ENCODE measurements around the gene TSPAN8. TPM values are rescaled to one million over a fixed set of nuclear protein-coding genes. Genes with fewer than 3 reads are reported as not detected.

TSPAN8 gene
- total RNA-seq (not detected), polyA plus RNA-seq (not detected)

DNA sequence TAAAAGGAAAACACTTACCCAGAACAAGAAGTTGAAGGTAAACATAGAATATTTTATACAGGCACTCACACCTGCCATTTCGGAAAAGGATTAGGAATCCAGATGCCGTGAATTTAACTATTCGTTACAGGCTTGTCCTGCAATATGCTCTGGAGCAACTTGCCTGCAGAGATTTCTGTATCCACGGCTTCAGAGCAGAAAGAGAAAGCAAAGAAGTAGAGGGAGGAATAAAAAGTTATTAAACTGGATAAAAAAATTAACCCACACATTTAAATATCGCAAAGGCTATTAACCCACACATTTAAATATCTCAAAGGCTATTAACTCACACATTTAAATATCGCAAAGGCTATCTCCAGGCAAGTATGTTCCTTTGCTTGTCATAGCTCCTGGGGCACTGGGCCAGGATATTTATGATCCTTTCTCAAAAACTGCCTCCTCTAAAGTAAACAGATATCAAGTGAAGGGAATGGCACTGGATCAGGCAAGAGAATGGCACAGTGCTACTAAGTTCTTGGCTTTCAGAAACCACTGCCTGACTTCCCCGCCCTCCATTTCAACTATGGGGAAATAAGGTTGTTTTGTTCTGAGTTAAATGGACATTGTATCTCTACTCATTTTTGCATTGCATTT is at the start of gene TSPAN8:
Gene TSPAN8, minus strand, starts transcription at position 399 of the 633 bp plus-strand sequence. Its CDS starts 321 bp downstream, at position 78.
- ATAC-seq (ENCODE audit: low read depth in 2 of 2) = no peak
- Histone ChIP-seq H3K9me3 (ENCODE audit: control insufficient read depth in 2 of 2, low read length in 2 of 2) (no peaks in the 10 kb centered on the region), H3K36me3 (ENCODE audit: control insufficient read depth, insufficient read depth, low read length) (no peaks in the 10 kb centered on the region), H3K27me3 (ENCODE audit: control insufficient read depth, insufficient read depth, low read length) (no peaks in the 10 kb centered on the region), H3K27ac (ENCODE audit: insufficient read depth, low read length, poor library complexity, severe bottlenecking) (no peak within 1 kb of the TSS), H3K4me1 (ENCODE audit: control insufficient read depth, insufficient read depth, low read length, poor library complexity, severe bottlenecking) (no peaks in the 10 kb centered on the region), H3K4me3 (ENCODE audit: low read depth, low read length) (no peak within 1 kb of the TSS)
- Mint-ChIP-seq H3K4me3 (no peak within 1 kb of the TSS), H3K9me3 (peaks cover 0 to 6% (median 0%) of the 10 kb centered on the region in 7 donors), H3K4me1 (no peaks in the 10 kb centered on the region), H3K27ac (no peak within 1 kb of the TSS), H3K27me3 (no peaks in the 10 kb centered on the region), H3K36me3 (no peaks in the 10 kb centered on the region)
- DNase-seq = no peak

DNA sequence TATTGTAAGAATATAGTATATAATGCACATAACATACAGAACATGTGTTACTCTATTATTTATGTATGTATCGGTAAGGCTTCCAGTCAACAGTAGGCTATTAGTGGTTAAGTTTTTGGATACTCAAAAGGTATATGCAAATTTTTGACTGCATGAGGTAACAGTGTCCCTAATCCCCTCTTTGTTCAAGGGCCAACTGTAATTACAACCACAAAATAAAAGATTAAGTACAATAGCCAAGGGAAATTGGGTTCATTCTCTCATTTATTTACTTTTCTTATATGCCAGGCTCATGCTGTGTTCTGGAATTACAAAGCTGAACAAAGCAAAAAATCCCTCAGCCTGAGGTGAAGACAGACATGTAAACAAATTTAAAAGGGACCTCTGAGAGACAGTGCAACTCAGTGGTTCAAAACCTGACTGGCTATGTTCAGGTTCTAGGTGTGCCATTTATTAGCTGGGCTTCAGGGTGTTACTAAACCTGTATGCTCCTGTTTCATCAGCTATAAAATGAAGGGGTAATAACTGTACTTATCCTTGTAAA is 43.4 kb upstream of the TSPAN8 start:
- H3K27ac Mint-ChIP-seq = no peak overlapping the region
- H3K27me3 Mint-ChIP-seq = no peaks in the 10 kb centered on the region
- H3K9me3 Mint-ChIP-seq = peaks cover 0 to 3% (median 0%) of the 10 kb centered on the region in 7 donors
- Histone ChIP-seq H3K4me3 (ENCODE audit: low read depth, low read length) (no peak overlapping the region), H3K4me1 (ENCODE audit: control insufficient read depth, insufficient read depth, low read length, poor library complexity, severe bottlenecking) (no peaks in the 10 kb centered on the region), H3K27ac (ENCODE audit: insufficient read depth, low read length, poor library complexity, severe bottlenecking) (no peak overlapping the region), H3K27me3 (ENCODE audit: control insufficient read depth, insufficient read depth, low read length) (no peaks in the 10 kb centered on the region), H3K9me3 (ENCODE audit: control insufficient read depth in 2 of 2, low read length in 2 of 2) (no peaks in the 10 kb centered on the region), H3K36me3 (ENCODE audit: control insufficient read depth, insufficient read depth, low read length) (no peaks in the 10 kb centered on the region)
- no peak for DNase-seq
- no peak overlapping the region for H3K4me3 Mint-ChIP-seq
- H3K36me3 Mint-ChIP-seq = no peaks in the 10 kb centered on the region
- no peak for ATAC-seq (ENCODE audit: low read depth in 2 of 2)
- no peaks in the 10 kb centered on the region for H3K4me1 Mint-ChIP-seq

DNA sequence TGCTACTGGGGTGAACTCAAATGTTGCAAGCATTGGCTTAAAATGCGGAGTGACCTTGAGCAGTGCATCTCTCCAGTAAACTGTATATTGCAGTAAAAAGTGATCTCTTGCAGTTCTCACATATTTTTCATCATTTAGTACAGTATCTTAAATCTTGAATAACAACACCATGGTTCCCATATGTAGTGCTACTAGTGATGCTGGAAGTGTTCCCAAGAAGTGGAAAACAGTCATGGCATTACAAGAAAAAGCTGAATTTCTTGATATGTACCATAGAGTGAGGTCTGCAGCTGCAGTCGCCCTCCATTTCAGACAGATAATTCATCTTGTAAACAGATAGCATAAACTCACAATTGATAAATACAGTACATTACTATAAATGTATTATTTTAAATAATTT is 42.9 kb upstream of the TSPAN8 start:
- no peak overlapping the region for H3K27ac Mint-ChIP-seq
- Histone ChIP-seq H3K27me3 (ENCODE audit: control insufficient read depth, insufficient read depth, low read length) (no peaks in the 10 kb centered on the region), H3K4me3 (ENCODE audit: low read depth, low read length) (no peak overlapping the region), H3K36me3 (ENCODE audit: control insufficient read depth, insufficient read depth, low read length) (no peaks in the 10 kb centered on the region), H3K27ac (ENCODE audit: insufficient read depth, low read length, poor library complexity, severe bottlenecking) (no peak overlapping the region), H3K4me1 (ENCODE audit: control insufficient read depth, insufficient read depth, low read length, poor library complexity, severe bottlenecking) (no peaks in the 10 kb centered on the region), H3K9me3 (ENCODE audit: control insufficient read depth in 2 of 2, low read length in 2 of 2) (no peaks in the 10 kb centered on the region)
- H3K36me3 Mint-ChIP-seq = no peaks in the 10 kb centered on the region
- no peaks in the 10 kb centered on the region for H3K4me1 Mint-ChIP-seq
- no peak overlapping the region for H3K4me3 Mint-ChIP-seq
- peaks cover 0 to 3% (median under 1%) of the 10 kb centered on the region in 7 donors for H3K9me3 Mint-ChIP-seq
- no peak for DNase-seq
- no peak for ATAC-seq (ENCODE audit: low read depth in 2 of 2)
- H3K27me3 Mint-ChIP-seq = no peaks in the 10 kb centered on the region

DNA sequence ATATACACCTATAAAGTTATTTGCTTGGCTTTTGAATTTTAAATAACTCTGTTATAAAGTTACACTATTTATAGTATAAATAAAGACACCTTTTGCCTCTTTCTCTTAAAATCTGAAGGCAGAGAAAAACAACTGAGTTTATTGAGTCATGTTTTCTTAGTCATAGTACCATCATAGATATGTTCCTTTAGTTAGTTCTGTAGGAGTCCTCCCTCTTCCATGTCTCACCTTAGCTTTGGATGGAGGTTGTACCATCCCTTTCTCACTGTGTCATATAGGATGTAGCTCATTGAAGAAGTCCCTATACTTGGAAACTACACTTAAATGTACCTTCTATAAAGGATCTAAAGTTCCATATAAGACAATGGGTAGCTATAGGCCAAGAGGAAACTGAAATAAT is 39.7 kb upstream of the TSPAN8 start:
- Histone ChIP-seq H3K27me3 (ENCODE audit: control insufficient read depth, insufficient read depth, low read length) (no peaks in the 10 kb centered on the region), H3K9me3 (ENCODE audit: control insufficient read depth in 2 of 2, low read length in 2 of 2) (no peaks in the 10 kb centered on the region), H3K36me3 (ENCODE audit: control insufficient read depth, insufficient read depth, low read length) (no peaks in the 10 kb centered on the region), H3K4me3 (ENCODE audit: low read depth, low read length) (no peak overlapping the region), H3K27ac (ENCODE audit: insufficient read depth, low read length, poor library complexity, severe bottlenecking) (no peak overlapping the region), H3K4me1 (ENCODE audit: control insufficient read depth, insufficient read depth, low read length, poor library complexity, severe bottlenecking) (no peaks in the 10 kb centered on the region)
- DNase-seq (no peak), ATAC-seq (ENCODE audit: low read depth in 2 of 2) (no peak)
- peaks cover 0 to 3% (median 2%) of the 10 kb centered on the region in 7 donors for H3K9me3 Mint-ChIP-seq
- no peaks in the 10 kb centered on the region for H3K36me3 Mint-ChIP-seq
- no peaks in the 10 kb centered on the region for H3K4me1 Mint-ChIP-seq
- no peak overlapping the region for H3K27ac Mint-ChIP-seq
- no peak overlapping the region for H3K4me3 Mint-ChIP-seq
- H3K27me3 Mint-ChIP-seq = no peaks in the 10 kb centered on the region

DNA sequence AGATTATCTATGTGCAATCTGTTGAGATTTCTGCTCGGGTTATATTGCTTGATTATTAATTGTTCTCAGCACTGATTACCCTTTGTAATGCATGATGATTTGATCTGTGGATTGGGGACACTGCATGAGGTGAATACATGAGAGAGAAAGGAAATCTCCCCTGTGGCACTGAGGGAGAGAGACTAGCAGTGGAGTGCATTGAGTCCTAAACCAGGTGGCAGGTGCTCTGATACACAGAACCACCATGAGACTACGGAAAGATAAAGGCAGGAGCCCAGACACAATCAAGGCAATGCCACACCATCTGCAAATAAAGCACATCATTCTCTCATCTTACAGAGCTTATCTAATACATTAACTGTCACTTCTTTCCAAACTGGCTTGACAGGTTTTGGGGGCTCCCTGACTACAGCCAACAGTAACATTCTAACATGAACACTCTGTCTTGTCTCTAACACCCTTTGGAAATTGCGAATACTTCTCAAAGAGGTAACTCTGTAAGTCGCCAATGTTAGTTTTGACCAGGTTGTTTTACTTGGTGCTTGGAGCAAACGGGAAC is 37.6 kb upstream of the TSPAN8 start:
- Mint-ChIP-seq H3K9me3 (peaks cover 0 to 4% (median 0%) of the 10 kb centered on the region in 7 donors), H3K4me1 (no peaks in the 10 kb centered on the region), H3K36me3 (no peaks in the 10 kb centered on the region), H3K27ac (no peak overlapping the region), H3K4me3 (no peak overlapping the region), H3K27me3 (no peaks in the 10 kb centered on the region)
- ATAC-seq (ENCODE audit: low read depth in 2 of 2) (no peak), DNase-seq (no peak)
- H3K4me3 ChIP-seq (ENCODE audit: low read depth, low read length) = no peak overlapping the region
- no peaks in the 10 kb centered on the region for H3K9me3 ChIP-seq (ENCODE audit: control insufficient read depth in 2 of 2, low read length in 2 of 2)
- H3K4me1 ChIP-seq (ENCODE audit: control insufficient read depth, insufficient read depth, low read length, poor library complexity, severe bottlenecking) = no peaks in the 10 kb centered on the region
- H3K36me3 ChIP-seq (ENCODE audit: control insufficient read depth, insufficient read depth, low read length) = no peaks in the 10 kb centered on the region
- no peak overlapping the region for H3K27ac ChIP-seq (ENCODE audit: insufficient read depth, low read length, poor library complexity, severe bottlenecking)
- no peaks in the 10 kb centered on the region for H3K27me3 ChIP-seq (ENCODE audit: control insufficient read depth, insufficient read depth, low read length)

DNA sequence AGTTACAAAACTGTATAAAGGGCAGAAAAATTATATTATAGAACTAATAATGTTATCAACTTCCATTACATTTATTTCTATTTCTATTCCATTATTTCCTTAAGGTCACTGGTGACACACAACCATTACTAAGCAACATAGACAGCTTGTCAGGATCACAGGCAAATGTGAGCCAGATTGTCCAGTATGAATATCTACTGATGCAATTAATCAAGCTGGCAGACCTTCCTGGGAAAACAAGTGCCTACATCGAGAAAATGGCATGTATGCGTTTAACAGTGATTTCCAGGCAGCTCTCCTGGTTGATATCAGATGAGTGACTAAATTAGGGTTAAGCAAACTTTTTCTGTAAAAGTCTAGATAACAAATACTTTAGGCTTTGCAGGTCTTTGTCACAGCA is 36.9 kb upstream of the TSPAN8 start:
- H3K36me3 Mint-ChIP-seq = no peaks in the 10 kb centered on the region
- H3K27ac Mint-ChIP-seq = no peak overlapping the region
- no peak overlapping the region for H3K4me3 Mint-ChIP-seq

DNA sequence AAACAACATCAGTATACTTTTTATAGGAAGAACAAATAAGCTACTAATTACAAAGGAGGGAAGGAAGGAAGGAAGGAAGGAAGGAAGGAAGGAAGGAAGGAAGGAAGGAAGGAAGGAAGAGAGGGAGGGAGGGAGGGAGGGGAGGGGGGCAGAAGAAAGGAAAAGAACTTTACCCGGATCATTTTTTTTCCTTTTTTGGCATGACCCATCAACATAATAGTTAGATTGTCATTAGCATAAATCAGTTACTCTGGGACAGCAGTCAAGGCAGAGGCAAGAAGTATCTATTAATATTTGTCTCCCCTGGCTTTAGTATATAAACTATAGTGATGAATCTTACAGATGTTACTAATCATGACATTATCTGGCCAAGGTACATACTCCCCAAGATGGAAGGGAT is 35.2 kb upstream of the TSPAN8 start:
- no peak overlapping the region for H3K27ac ChIP-seq (ENCODE audit: insufficient read depth, low read length, poor library complexity, severe bottlenecking)
- H3K4me3 ChIP-seq (ENCODE audit: low read depth, low read length) = no peak overlapping the region
- H3K4me1 ChIP-seq (ENCODE audit: control insufficient read depth, insufficient read depth, low read length, poor library complexity, severe bottlenecking) = no peaks in the 10 kb centered on the region
- H3K36me3 ChIP-seq (ENCODE audit: control insufficient read depth, insufficient read depth, low read length) = no peaks in the 10 kb centered on the region
- H3K9me3 ChIP-seq (ENCODE audit: control insufficient read depth in 2 of 2, low read length in 2 of 2) = peaks cover 0 to 1% of the 10 kb centered on the region in 2 experiments
- Mint-ChIP-seq H3K9me3 (peaks cover 0 to 4% (median 0%) of the 10 kb centered on the region in 7 donors), H3K4me1 (no peaks in the 10 kb centered on the region), H3K4me3 (no peak overlapping the region), H3K27ac (no peak overlapping the region), H3K36me3 (no peaks in the 10 kb centered on the region), H3K27me3 (no peaks in the 10 kb centered on the region)
- DNase-seq (no peak), ATAC-seq (ENCODE audit: low read depth in 2 of 2) (no peak)
- no peaks in the 10 kb centered on the region for H3K27me3 ChIP-seq (ENCODE audit: control insufficient read depth, insufficient read depth, low read length)

More for the DNA sequence above, 36.9 kb upstream of the TSPAN8 start:
- Histone ChIP-seq H3K27me3 (ENCODE audit: control insufficient read depth, insufficient read depth, low read length) (no peaks in the 10 kb centered on the region), H3K9me3 (ENCODE audit: control insufficient read depth in 2 of 2, low read length in 2 of 2) (no peaks in the 10 kb centered on the region), H3K36me3 (ENCODE audit: control insufficient read depth, insufficient read depth, low read length) (no peaks in the 10 kb centered on the region), H3K4me3 (ENCODE audit: low read depth, low read length) (no peak overlapping the region), H3K4me1 (ENCODE audit: control insufficient read depth, insufficient read depth, low read length, poor library complexity, severe bottlenecking) (no peaks in the 10 kb centered on the region), H3K27ac (ENCODE audit: insufficient read depth, low read length, poor library complexity, severe bottlenecking) (no peak overlapping the region)
- DNase-seq (no peak), ATAC-seq (ENCODE audit: low read depth in 2 of 2) (no peak)
- Mint-ChIP-seq H3K4me1 (no peaks in the 10 kb centered on the region), H3K9me3 (peaks cover 0 to 4% (median 0%) of the 10 kb centered on the region in 7 donors), H3K27me3 (no peaks in the 10 kb centered on the region)
